ENCODE measurements around the gene IL1RAPL1.

GRCh38 chrX:29269390-29269789 is 682.1 kb downstream of the IL1RAPL1 start:
- TF ChIP-seq CTCF (conservative IDR thresholded peaks at IDR 0.05) (no peak), ZFX (IDR thresholded peaks at IDR 0.05) (no peak)

Measured in C4-2B (cell line).